ENCODE results near the gene ADAP1.

DNA sequence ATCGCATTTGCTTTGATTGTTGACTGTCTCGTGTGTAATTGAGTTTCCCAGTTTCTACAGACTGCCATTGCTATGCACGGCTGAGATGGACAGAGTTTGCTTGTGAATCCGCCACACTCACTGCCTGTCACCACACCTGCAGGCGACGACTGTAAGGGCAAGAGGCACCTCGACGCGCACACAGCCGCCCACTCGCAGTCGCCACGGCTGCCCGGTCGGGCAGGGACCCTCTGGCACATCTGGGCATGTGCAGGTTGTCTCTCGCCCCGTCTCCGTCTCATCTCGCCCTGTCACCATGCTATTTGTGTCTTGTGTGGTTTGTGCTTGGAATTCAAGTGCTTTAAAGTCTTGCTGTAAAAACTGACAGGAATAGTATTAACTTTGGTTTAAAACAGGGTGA lies 104.7 kb downstream of the ADAP1 start:
- TF ChIP-seq POLR2AphosphoS5 (IDR thresholded peaks at IDR 0.05; ENCODE audit: low read depth, low read length), result no peak
- no peak for TF ChIP-seq POLR2A (IDR thresholded peaks at IDR 0.05; ENCODE audit: low read depth, low read length)
